ENCODE results near the gene RAPGEF1. TPM values are rescaled to one million over a fixed set of nuclear protein-coding genes. Genes with fewer than 3 reads are reported as not detected.

Gene RAPGEF1
- total RNA-seq, 1 experiment from 2014 or later, result 6.1 TPM

DNA sequence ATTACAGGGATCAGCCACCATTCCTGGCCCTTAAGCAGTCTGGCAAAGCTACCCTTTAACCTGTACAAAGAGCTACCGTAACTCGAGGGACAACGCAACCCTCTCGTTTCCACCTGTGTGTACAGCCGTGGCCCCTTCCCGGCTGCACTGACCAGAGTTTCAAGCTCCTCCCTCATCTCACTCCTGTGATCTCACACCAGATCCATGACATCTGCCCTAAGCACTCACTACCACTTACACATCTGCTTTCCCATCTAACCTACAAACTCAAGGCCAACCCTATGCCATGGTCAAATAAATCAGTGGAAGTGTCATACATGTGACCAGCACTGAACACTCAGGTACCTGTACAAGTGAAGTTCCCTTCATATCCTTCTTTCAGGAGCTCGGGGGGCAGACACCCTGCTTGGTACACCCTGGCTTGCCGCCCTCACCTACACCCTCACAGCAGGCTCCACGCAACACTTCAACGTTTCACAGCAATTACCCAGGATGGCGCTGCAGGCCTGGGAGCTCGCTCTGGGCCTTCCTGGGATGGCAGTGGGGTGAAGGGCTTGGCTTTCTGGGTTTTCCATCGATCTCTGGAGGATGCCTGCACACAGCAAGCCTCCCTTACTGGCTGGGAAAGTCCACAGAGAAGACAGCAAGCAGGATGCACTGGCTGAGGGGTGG lies 132.8 kb downstream of the RAPGEF1 start:
- no peaks in the 10 kb centered on the region for H4K20me1 ChIP-seq (ENCODE audit: insufficient read depth, low read depth, low read length)

DNA sequence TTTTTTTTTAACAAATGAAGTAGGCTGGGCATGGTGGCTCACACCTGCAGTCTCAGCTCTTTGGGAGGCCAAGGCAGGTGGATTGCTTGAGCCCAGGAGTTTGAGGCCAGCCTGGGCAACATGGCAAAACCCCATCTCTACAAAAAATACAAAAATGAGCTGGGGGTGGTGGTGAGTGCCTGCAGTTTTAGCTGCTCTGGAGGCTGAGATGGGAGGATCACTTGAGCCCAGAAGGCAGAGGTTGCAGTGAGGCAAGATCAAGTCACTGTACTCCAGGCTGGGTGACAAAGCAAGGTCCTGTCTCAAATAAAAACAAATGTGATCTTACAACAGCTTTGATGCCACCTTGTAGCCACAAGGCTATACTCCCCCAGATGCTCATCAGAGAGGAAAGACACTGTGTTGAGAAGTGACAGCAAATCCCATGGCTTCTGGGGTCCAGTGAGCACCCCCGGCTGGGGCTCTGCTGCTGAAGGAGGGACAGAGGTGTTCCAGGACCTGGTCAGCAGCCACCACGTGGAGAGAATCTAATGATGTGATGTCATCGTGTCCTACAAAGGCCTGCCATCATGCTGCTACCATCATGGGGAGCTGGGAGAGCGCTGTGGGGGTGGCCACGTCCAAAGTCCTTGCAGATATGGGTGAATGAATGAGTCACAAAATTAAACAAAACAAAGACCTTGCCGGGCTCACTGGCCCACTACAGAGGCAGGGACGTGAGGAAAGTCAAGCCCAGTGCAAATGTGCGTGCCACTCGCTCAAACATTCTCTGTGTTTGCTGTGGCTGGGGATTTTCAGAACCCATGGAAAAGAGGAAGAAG lies 133.9 kb downstream of the RAPGEF1 start:
- Histone ChIP-seq H2AFZ (ENCODE audit: low read length) (no peak overlapping the region), H3K4me1 (ENCODE audit: low read length) (no peaks in the 10 kb centered on the region), H3K27ac (ENCODE audit: low read length) (no peak overlapping the region), H3K9ac (ENCODE audit: low read length) (no peak overlapping the region), H3K4me2 (ENCODE audit: low read depth, low read length, poor library complexity, severe bottlenecking) (no peak overlapping the region), H4K20me1 (ENCODE audit: insufficient read depth, low read depth, low read length) (no peaks in the 10 kb centered on the region), H3K36me3 (ENCODE audit: insufficient read depth, low read length) (no peaks in the 10 kb centered on the region), H3K9me2 (replicated peaks; ENCODE audit: insufficient read depth, low read length) (no peaks in the 10 kb centered on the region), H3K4me3 (ENCODE audit: low read length) (no peak overlapping the region), H3K9me3 (ENCODE audit: low read length) (no peaks in the 10 kb centered on the region), H3K27me3 (ENCODE audit: low read length) (no peaks in the 10 kb centered on the region), H3K79me2 (ENCODE audit: low read length) (no peaks in the 10 kb centered on the region)
- DNase-seq, result no peak

More for the DNA sequence above, 132.8 kb downstream of the RAPGEF1 start:
- no peaks in the 10 kb centered on the region for H3K27me3 ChIP-seq (ENCODE audit: low read length)
- H3K4me3 ChIP-seq (ENCODE audit: low read length), result no peak overlapping the region
- no peak overlapping the region for H2AFZ ChIP-seq (ENCODE audit: low read length)
- H3K4me2 ChIP-seq (ENCODE audit: low read depth, low read length, poor library complexity, severe bottlenecking), result no peak overlapping the region
- H3K9me2 ChIP-seq (replicated peaks; ENCODE audit: insufficient read depth, low read length), result no peaks in the 10 kb centered on the region
- H3K36me3 ChIP-seq (ENCODE audit: insufficient read depth, low read length), result no peaks in the 10 kb centered on the region
- no peak for DNase-seq
- H3K79me2 ChIP-seq (ENCODE audit: low read length), result no peaks in the 10 kb centered on the region
- H3K9me3 ChIP-seq (ENCODE audit: low read length), result no peaks in the 10 kb centered on the region
- no peak overlapping the region for H3K27ac ChIP-seq (ENCODE audit: low read length)
- H3K9ac ChIP-seq (ENCODE audit: low read length), result no peak overlapping the region
- H3K4me1 ChIP-seq (ENCODE audit: low read length), result no peaks in the 10 kb centered on the region

DNA sequence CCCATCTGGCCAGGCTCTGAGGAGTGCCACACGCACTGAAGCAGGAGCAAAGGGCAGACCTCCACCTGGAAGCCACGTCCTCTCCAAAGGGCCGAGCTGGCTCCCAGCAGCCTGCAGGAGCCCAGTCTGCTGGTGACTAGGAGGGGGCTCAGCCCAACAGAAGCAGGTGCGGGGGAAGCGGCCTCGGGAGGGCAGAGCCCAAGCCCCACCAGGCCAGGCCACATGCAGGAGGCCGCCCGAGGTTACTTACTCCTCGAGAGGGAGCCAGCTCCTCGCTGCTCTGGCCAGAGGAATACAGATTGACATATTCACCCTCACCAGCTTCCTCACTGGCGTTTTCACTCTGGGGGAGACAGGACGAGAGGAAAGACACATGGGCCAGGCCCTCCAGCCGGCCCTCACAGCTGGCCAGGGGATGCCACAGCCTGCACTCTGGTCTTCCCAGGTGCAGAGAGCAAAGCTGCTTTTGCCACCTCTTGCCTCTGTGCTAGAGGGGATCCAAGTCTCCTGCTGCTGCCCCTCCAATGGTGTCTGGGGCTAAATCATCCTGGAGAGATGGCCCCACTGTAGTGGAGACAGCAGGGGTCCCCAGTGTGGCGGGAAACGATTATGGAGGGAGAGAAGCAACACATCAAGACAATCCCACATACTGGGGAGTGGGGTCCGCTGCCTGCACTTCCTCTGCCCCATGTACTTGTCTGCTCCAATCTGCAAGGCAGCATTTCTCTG lies 136.0 kb downstream of the RAPGEF1 start:
- Histone ChIP-seq H3K9me2 (replicated peaks; ENCODE audit: insufficient read depth, low read length) (no peaks in the 10 kb centered on the region), H4K20me1 (ENCODE audit: insufficient read depth, low read depth, low read length) (no peaks in the 10 kb centered on the region), H3K9ac (ENCODE audit: low read length) (no peak overlapping the region), H3K36me3 (ENCODE audit: insufficient read depth, low read length) (no peaks in the 10 kb centered on the region), H3K4me3 (ENCODE audit: low read length) (no peak overlapping the region), H3K4me2 (ENCODE audit: low read depth, low read length, poor library complexity, severe bottlenecking) (no peak overlapping the region), H3K9me3 (ENCODE audit: low read length) (no peaks in the 10 kb centered on the region), H3K27ac (ENCODE audit: low read length) (no peak overlapping the region), H3K79me2 (ENCODE audit: low read length) (no peaks in the 10 kb centered on the region), H3K27me3 (ENCODE audit: low read length) (no peaks in the 10 kb centered on the region), H2AFZ (ENCODE audit: low read length) (no peak overlapping the region), H3K4me1 (ENCODE audit: low read length) (no peaks in the 10 kb centered on the region)
- no peak for DNase-seq

DNA sequence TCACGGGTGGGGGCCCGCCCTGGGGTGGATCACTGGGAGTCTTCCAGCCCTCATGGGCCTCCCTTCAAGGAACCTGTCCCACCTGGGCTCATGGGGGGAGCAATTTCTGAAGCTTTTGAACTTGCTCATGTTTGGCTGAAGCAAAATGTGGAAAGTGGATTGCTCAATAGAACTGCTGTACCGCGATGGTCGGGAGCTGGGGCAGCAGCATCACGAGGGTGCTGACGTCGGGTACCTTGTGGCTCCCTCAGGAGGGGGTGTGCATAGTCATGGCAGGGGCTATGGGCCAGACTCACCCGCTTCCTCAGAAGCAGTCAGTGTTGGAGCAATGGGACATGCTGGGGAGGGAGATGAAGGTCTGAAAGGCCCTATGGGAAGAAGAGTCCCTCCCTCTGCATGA lies 136.7 kb downstream of the RAPGEF1 start:
- Histone ChIP-seq H2AFZ (ENCODE audit: low read length) (no peak overlapping the region), H3K4me3 (ENCODE audit: low read length) (no peak overlapping the region), H3K9ac (ENCODE audit: low read length) (no peak overlapping the region), H3K9me3 (ENCODE audit: low read length) (no peaks in the 10 kb centered on the region), H3K36me3 (ENCODE audit: insufficient read depth, low read length) (no peaks in the 10 kb centered on the region), H3K4me2 (ENCODE audit: low read depth, low read length, poor library complexity, severe bottlenecking) (no peak overlapping the region), H4K20me1 (ENCODE audit: insufficient read depth, low read depth, low read length) (no peaks in the 10 kb centered on the region), H3K79me2 (ENCODE audit: low read length) (no peaks in the 10 kb centered on the region), H3K4me1 (ENCODE audit: low read length) (no peaks in the 10 kb centered on the region), H3K9me2 (replicated peaks; ENCODE audit: insufficient read depth, low read length) (no peaks in the 10 kb centered on the region), H3K27ac (ENCODE audit: low read length) (no peak overlapping the region), H3K27me3 (ENCODE audit: low read length) (no peaks in the 10 kb centered on the region)
- DNase-seq, result no peak

DNA sequence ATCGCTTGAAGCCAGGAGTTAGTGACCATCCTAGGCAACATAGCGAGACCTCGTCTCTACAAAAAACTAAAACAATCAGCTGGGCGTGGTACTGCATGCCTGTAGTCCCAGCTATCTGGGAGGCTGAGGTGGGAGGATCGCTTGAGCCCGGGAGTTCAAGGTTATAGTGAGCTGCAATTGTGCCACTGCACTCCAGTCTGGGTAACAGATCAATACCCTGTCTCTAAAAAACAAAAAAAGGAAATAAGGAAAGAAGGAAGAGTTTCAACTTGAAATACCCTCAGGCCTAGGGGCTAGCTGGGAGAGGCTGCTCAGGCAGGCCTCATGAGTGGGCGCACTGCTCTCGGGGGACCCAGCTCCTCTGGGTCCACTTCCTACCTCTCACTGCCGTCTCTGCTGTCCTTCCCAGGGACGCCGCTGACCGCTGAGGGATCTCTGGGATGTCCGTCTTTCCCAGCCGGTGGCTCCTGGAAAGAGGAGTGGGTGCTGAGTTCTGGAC lies 138.1 kb downstream of the RAPGEF1 start:
- Histone ChIP-seq H3K36me3 (ENCODE audit: insufficient read depth, low read length) (no peaks in the 10 kb centered on the region), H3K4me2 (ENCODE audit: low read depth, low read length, poor library complexity, severe bottlenecking) (no peak overlapping the region), H3K27me3 (ENCODE audit: low read length) (no peaks in the 10 kb centered on the region), H3K9ac (ENCODE audit: low read length) (no peak overlapping the region), H3K4me1 (ENCODE audit: low read length) (no peaks in the 10 kb centered on the region), H3K9me3 (ENCODE audit: low read length) (no peaks in the 10 kb centered on the region), H3K9me2 (replicated peaks; ENCODE audit: insufficient read depth, low read length) (no peaks in the 10 kb centered on the region), H3K79me2 (ENCODE audit: low read length) (no peaks in the 10 kb centered on the region), H3K4me3 (ENCODE audit: low read length) (no peak overlapping the region), H4K20me1 (ENCODE audit: insufficient read depth, low read depth, low read length) (no peaks in the 10 kb centered on the region), H2AFZ (ENCODE audit: low read length) (no peak overlapping the region), H3K27ac (ENCODE audit: low read length) (no peak overlapping the region)
- no peak for DNase-seq

DNA sequence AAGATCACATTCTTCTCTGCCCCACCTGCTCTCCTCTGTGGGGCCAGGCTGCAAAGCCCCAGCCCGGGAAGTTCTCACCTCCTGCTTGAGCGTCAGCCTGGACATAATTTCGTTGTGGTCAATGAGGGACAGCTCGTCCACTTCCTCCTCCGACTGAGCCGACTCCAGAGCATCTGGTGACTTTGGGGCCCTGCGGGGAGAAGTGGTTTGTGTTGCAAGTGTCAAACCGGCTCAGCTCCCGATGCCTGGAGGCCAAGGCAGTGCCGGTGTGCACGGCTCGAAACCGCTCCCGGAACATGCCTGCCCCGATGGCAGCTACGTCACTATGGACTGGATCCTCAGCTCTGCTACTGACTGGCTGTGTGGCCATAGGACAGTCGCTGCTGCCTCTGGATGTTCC lies 141.8 kb downstream of the RAPGEF1 start:
- no peak overlapping the region for H3K27ac ChIP-seq (ENCODE audit: low read length)

DNA sequence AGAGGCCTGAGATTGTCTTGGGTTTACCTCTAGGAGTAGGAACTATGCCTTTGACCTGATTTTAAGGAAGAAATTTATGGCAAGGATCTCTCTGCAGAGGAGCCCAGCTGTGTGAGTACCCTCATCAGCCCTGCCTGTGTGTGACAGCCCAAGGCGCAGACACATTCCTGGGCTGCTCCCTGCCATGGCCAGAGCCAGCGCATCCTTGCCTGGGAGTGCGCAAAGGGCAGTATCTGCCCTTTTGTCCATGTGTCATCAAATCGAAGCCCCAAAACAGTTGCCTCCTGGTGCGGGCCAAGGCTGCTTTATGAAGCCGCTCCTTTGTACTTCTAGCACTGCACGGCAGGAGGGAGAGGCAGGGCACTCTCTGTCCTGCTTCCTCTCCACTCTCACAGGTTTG lies 142.6 kb downstream of the RAPGEF1 start:
- no peaks in the 10 kb centered on the region for H3K36me3 ChIP-seq (ENCODE audit: insufficient read depth, low read length)

More for the DNA sequence above, 141.8 kb downstream of the RAPGEF1 start:
- no peaks in the 10 kb centered on the region for H3K79me2 ChIP-seq (ENCODE audit: low read length)
- H3K27me3 ChIP-seq (ENCODE audit: low read length), result no peaks in the 10 kb centered on the region
- no peaks in the 10 kb centered on the region for H3K4me1 ChIP-seq (ENCODE audit: low read length)
- H3K9ac ChIP-seq (ENCODE audit: low read length), result no peak overlapping the region
- no peaks in the 10 kb centered on the region for H3K36me3 ChIP-seq (ENCODE audit: insufficient read depth, low read length)
- H3K4me2 ChIP-seq (ENCODE audit: low read depth, low read length, poor library complexity, severe bottlenecking), result no peak overlapping the region
- H3K9me2 ChIP-seq (replicated peaks; ENCODE audit: insufficient read depth, low read length), result no peaks in the 10 kb centered on the region
- H4K20me1 ChIP-seq (ENCODE audit: insufficient read depth, low read depth, low read length), result no peaks in the 10 kb centered on the region
- no peak overlapping the region for H3K4me3 ChIP-seq (ENCODE audit: low read length)
- H2AFZ ChIP-seq (ENCODE audit: low read length), result no peak overlapping the region
- no peak for DNase-seq
- no peaks in the 10 kb centered on the region for H3K9me3 ChIP-seq (ENCODE audit: low read length)

DNA sequence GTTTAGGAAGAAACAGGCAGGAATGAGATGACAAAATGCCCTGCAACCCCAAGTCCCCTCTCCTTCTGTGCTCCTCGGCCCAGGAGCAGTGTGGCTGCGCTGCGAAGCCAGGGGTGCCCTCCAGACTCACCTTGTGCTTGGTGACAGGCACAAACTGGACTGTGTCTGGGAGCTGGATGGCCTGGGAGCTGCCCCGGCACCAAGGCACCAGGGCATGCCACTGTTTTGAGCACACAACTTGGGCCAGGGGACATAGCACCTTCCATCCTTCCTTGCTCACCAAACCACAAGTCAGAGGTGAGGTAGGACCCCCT lies 143.5 kb downstream of the RAPGEF1 start:
- no peaks in the 10 kb centered on the region for H4K20me1 ChIP-seq (ENCODE audit: insufficient read depth, low read depth, low read length)
- DNase-seq, result no peak
- H3K4me1 ChIP-seq (ENCODE audit: low read length), result no peaks in the 10 kb centered on the region
- H3K27me3 ChIP-seq (ENCODE audit: low read length), result no peaks in the 10 kb centered on the region
- H3K9ac ChIP-seq (ENCODE audit: low read length), result no peak overlapping the region
- no peaks in the 10 kb centered on the region for H3K9me3 ChIP-seq (ENCODE audit: low read length)
- H3K4me3 ChIP-seq (ENCODE audit: low read length), result no peak overlapping the region
- H3K27ac ChIP-seq (ENCODE audit: low read length), result no peak overlapping the region
- no peak overlapping the region for H3K4me2 ChIP-seq (ENCODE audit: low read depth, low read length, poor library complexity, severe bottlenecking)
- H2AFZ ChIP-seq (ENCODE audit: low read length), result no peak overlapping the region
- H3K79me2 ChIP-seq (ENCODE audit: low read length), result no peaks in the 10 kb centered on the region
- no peaks in the 10 kb centered on the region for H3K9me2 ChIP-seq (replicated peaks; ENCODE audit: insufficient read depth, low read length)
- no peaks in the 10 kb centered on the region for H3K36me3 ChIP-seq (ENCODE audit: insufficient read depth, low read length)

More for the DNA sequence above, 142.6 kb downstream of the RAPGEF1 start:
- Histone ChIP-seq H3K79me2 (ENCODE audit: low read length) (no peaks in the 10 kb centered on the region), H3K4me2 (ENCODE audit: low read depth, low read length, poor library complexity, severe bottlenecking) (no peak overlapping the region), H3K27me3 (ENCODE audit: low read length) (no peaks in the 10 kb centered on the region), H3K9me2 (replicated peaks; ENCODE audit: insufficient read depth, low read length) (no peaks in the 10 kb centered on the region), H3K4me1 (ENCODE audit: low read length) (no peaks in the 10 kb centered on the region), H2AFZ (ENCODE audit: low read length) (no peak overlapping the region), H3K9ac (ENCODE audit: low read length) (no peak overlapping the region), H3K4me3 (ENCODE audit: low read length) (no peak overlapping the region), H3K9me3 (ENCODE audit: low read length) (no peaks in the 10 kb centered on the region), H3K27ac (ENCODE audit: low read length) (no peak overlapping the region), H4K20me1 (ENCODE audit: insufficient read depth, low read depth, low read length) (no peaks in the 10 kb centered on the region)
- DNase-seq, result no peak
